Loucy (cell line): Measurements from ENCODE around the gene IQCE.
A peak's percentile ranks its signal among the peaks of the same experiment; 100 is the strongest.

Source experiments
- H2AFZ ChIP-seq: fragments of 200-600 bp; sonication (generic); 2 replicates; pipeline ENCODE4 v1.6.0; 2016; ENCODE audit warnings: antibody characterized with exemption, mild to moderate bottlenecking, low read length, moderate library complexity
- H3F3A ChIP-seq: fragments of 200-600 bp; 2 replicates; pipeline ENCODE4 v1.6.0; 2016; ENCODE audit warnings: antibody characterized with exemption, low read depth, mild to moderate bottlenecking
- H3K27me3 ChIP-seq: fragments of 200-600 bp; sonication (generic); 2 replicates; pipeline ENCODE4 v1.6.1; 2014; ENCODE audit warnings: low read length, mild to moderate bottlenecking; ENCODE audit not compliant: insufficient read depth, poor library complexity, severe bottlenecking
- H3K36me3 ChIP-seq: fragments of 200-600 bp; sonication (generic); 2 replicates; pipeline ENCODE4 v1.6.1; 2016; ENCODE audit warnings: low read length; ENCODE audit not compliant: insufficient read depth
- H3K4me1 ChIP-seq: fragments of 200-600 bp; sonication (generic); 2 replicates; pipeline ENCODE4 v1.5.1; 2014; ENCODE audit warnings: low read length, mild to moderate bottlenecking; ENCODE audit not compliant: insufficient read depth, poor library complexity, severe bottlenecking
- H3K4me2 ChIP-seq: fragments of 200-600 bp; sonication (generic); 2 replicates; pipeline ENCODE4 v1.6.0; 2014; ENCODE audit warnings: antibody characterized with exemption, low read length, low read depth, mild to moderate bottlenecking; ENCODE audit not compliant: poor library complexity, severe bottlenecking
- H3K4me3 ChIP-seq: fragments of 200-600 bp; sonication (generic); 2 replicates; pipeline ENCODE4 v1.5.1; 2014; ENCODE audit warnings: low read length, mild to moderate bottlenecking, mixed read lengths; ENCODE audit not compliant: poor library complexity, severe bottlenecking
- H3K79me2 ChIP-seq: fragments of 200-600 bp; sonication (generic); 2 replicates; pipeline ENCODE4 v1.6.1; 2014; ENCODE audit warnings: low read length; ENCODE audit not compliant: insufficient read depth
- H3K9ac ChIP-seq: fragments of 200-600 bp; sonication (generic); 2 replicates; pipeline ENCODE4 v1.6.0; 2014; ENCODE audit warnings: mild to moderate bottlenecking, low read depth, low read length, moderate library complexity; ENCODE audit not compliant: poor library complexity, severe bottlenecking
- H3K9me2 ChIP-seq: fragments of 200-600 bp; sonication (generic); replicated peaks from 2 replicates; pipeline ENCODE4 v1.6.1; 2016; ENCODE audit warnings: low read depth, low read length, mixed read lengths
- H3K9me3 ChIP-seq: fragments of 200-600 bp; sonication (generic); 2 replicates; pipeline ENCODE4 v1.6.1; 2014; ENCODE audit warnings: mild to moderate bottlenecking, antibody characterized with exemption, low read length, low read depth; ENCODE audit not compliant: insufficient read depth
- H4K20me1 ChIP-seq: fragments of 200-600 bp; sonication (generic); 2 replicates; pipeline ENCODE4 v1.6.0; 2014; ENCODE audit warnings: antibody characterized with exemption, low read length, mild to moderate bottlenecking; ENCODE audit not compliant: insufficient read depth, poor library complexity, severe bottlenecking
- CTCF ChIP-seq: fragments of 200-600 bp; sonication (generic); conservative IDR thresholded peaks from 2 replicates; pipeline ENCODE4 v1.5.1; 2014; ENCODE audit warnings: mild to moderate bottlenecking, antibody characterized with exemption, low read length
- EZH2phosphoT487 ChIP-seq: fragments of 200-600 bp; IDR thresholded peaks from 2 replicates; pipeline ENCODE4 v1.6.1; 2018; ENCODE audit warnings: antibody characterized with exemption, mild to moderate bottlenecking, moderate library complexity, borderline replicate concordance

The IQCE gene

GRCh38 chr7:2632733-2633537 is 74.2 kb downstream of the IQCE start:
- Histone ChIP-seq H3K4me3 (peak overlapping the region; percentile 90), H3K9me2 (no peaks in the 10 kb centered on the region), H2AFZ (no peak overlapping the region), H3K36me3 (no peaks in the 10 kb centered on the region), H4K20me1 (peaks cover 58% of the 10 kb centered on the region), H3K4me2 (peak overlapping the region; percentile 86), H3K79me2 (peaks cover 60% of the 10 kb centered on the region), H3F3A (no peaks in the 10 kb centered on the region), H3K9me3 (no peaks in the 10 kb centered on the region), H3K4me1 (peaks cover 30% of the 10 kb centered on the region), H3K27me3 (no peaks in the 10 kb centered on the region), H3K9ac (peak overlapping the region; percentile 98)
- no peak for TF ChIP-seq EZH2phosphoT487
- no peak for TF ChIP-seq CTCF

GRCh38 chr7:2633538-2634266 is 74.9 kb downstream of the IQCE start:
- H3K79me2 ChIP-seq, result peaks cover 68% of the 10 kb centered on the region
- H3K36me3 ChIP-seq, result no peaks in the 10 kb centered on the region
- H4K20me1 ChIP-seq, result peaks cover 65% of the 10 kb centered on the region
- peaks cover 30% of the 10 kb centered on the region for H3K4me1 ChIP-seq
- H3K4me2 ChIP-seq, result peak overlapping the region; percentile 86
- no peaks in the 10 kb centered on the region for H3K27me3 ChIP-seq
- peak overlapping the region; percentile 90 for H3K4me3 ChIP-seq
- H2AFZ ChIP-seq, result no peak overlapping the region
- H3K9ac ChIP-seq, result peak overlapping the region; percentile 98
- no peak for TF ChIP-seq CTCF
- no peak for TF ChIP-seq EZH2phosphoT487
- H3K9me3 ChIP-seq, result no peaks in the 10 kb centered on the region
- H3K9me2 ChIP-seq, result no peaks in the 10 kb centered on the region
- H3F3A ChIP-seq, result no peaks in the 10 kb centered on the region

GRCh38 chr7:2634267-2635145 is 75.7 kb downstream of the IQCE start:
- Histone ChIP-seq H3F3A (no peaks in the 10 kb centered on the region), H4K20me1 (peaks cover 73% of the 10 kb centered on the region), H3K36me3 (no peaks in the 10 kb centered on the region), H3K4me3 (peak overlapping the region; percentile 90), H3K79me2 (peaks cover 76% of the 10 kb centered on the region), H3K4me2 (peak overlapping the region; percentile 86), H3K9ac (peak overlapping the region; percentile 98), H3K9me2 (no peaks in the 10 kb centered on the region), H3K4me1 (peaks cover 30% of the 10 kb centered on the region), H2AFZ (no peak overlapping the region), H3K9me3 (no peaks in the 10 kb centered on the region), H3K27me3 (no peaks in the 10 kb centered on the region)
- TF ChIP-seq EZH2phosphoT487, result no peak
- TF ChIP-seq CTCF, result no peak
